Measurements from ENCODE around the gene PDCD4. TPM values are rescaled to one million over a fixed set of nuclear protein-coding genes. Genes with fewer than 3 reads are reported as not detected.

The PDCD4 gene
- total RNA-seq (10 to 100 TPM; 64.0 to 71.1 TPM), polyA plus RNA-seq (ENCODE audit: insufficient read depth, low read depth, low replicate concordance) (124 TPM)
- long read RNA-seq, donor 1, transcript PDCD4-201 (12 exons, 3,602 nt), result major isoform, 33 of 70 reads
- long read RNA-seq, donor 1, partial matches to known transcripts, result 37 of 70 reads
- long read RNA-seq, donor 1, other reads (novel, unspliced or antisense), result 0 of 70 reads
- long read RNA-seq, donor 2, transcript PDCD4-201 (12 exons, 3,602 nt), result major isoform, 15 of 16 reads
- long read RNA-seq, donor 2, partial matches to known transcripts, result 0 of 16 reads
- long read RNA-seq, donor 2, other reads (novel, unspliced or antisense), result 0 of 16 reads

DNA sequence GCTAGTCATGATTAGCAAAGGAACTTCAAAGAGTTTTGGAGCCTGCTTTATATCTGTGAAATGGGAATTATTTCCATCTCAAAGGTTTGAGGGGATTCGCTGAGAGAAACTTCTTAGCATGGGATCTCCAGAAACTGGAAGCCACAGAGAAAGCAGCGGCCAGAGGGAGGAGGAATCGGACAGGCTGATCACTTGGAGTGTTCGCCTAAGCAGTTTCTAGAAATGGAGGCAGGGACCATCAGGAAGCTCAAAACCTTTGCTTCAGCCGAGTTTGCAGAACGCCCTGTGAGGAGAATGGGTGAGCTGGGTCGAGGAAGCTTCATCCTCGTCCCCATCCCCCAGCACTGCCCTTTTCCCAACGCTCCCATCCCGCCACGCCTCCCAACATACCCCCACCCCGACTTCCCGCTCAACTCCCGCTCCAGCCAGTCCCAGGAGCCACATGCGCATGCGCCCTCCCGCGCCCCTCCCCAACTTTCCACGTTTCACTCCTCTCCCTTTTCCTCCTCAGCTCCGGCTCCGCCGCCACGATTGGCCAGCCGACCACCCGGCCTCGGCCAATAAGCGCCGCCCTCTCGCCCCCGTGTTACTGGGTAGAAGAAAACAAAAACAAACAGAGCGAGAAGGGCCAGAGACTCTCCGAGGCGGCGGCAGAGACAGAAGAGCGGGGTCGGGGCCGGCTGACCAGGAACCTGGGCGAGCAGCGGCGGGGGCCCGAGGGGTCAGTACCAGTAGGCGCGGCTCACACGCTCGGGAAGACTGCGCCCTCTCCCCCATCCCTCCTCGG lies at the start of gene PDCD4:
Gene PDCD4 (plus strand): TSS at position 631 of the 787 bp plus-strand sequence. CDS start 4,100 bp downstream, outside the sequence.
- DNase-seq, result peak; percentile 99
- intact Hi-C loops (cut with DNase I; ENCODE audit: low total_unique reads), result loop anchor here (10.0 kb wide), 1 partner anchor 67 kb away; no protein-coding TSS in a partner anchor
- H3K4me1 ChIP-seq, result peaks cover 39% of the 10 kb centered on the region
- 1% methylated on average over 37 to 41 of the region's 47 CpGs for WGBS, 2 donors
- TF ChIP-seq, protein P1, sequence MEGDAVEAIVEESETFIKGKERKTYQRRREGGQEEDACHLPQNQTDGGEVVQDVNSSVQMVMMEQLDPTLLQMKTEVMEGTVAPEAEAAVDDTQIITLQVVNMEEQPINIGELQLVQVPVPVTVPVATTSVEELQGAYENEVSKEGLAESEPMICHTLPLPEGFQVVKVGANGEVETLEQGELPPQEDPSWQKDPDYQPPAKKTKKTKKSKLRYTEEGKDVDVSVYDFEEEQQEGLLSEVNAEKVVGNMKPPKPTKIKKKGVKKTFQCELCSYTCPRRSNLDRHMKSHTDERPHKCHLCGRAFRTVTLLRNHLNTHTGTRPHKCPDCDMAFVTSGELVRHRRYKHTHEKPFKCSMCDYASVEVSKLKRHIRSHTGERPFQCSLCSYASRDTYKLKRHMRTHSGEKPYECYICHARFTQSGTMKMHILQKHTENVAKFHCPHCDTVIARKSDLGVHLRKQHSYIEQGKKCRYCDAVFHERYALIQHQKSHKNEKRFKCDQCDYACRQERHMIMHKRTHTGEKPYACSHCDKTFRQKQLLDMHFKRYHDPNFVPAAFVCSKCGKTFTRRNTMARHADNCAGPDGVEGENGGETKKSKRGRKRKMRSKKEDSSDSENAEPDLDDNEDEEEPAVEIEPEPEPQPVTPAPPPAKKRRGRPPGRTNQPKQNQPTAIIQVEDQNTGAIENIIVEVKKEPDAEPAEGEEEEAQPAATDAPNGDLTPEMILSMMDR (IDR thresholded peaks at IDR 0.05), result no peak
- TF ChIP-seq POLR2A (IDR thresholded peaks at IDR 0.05), result peak; percentile 81
- H3K36me3 ChIP-seq (ENCODE audit: low read depth, missing control alignments), result no peaks in the 10 kb centered on the region
- H3K4me3 ChIP-seq, result peak within 1 kb of the TSS; percentile 74 to 97
- no peaks in the 10 kb centered on the region for H3K9me3 ChIP-seq
- H3K27ac ChIP-seq, result peak within 1 kb of the TSS; percentile 87 to 98
- H3K27me3 ChIP-seq, result no peaks in the 10 kb centered on the region

DNA sequence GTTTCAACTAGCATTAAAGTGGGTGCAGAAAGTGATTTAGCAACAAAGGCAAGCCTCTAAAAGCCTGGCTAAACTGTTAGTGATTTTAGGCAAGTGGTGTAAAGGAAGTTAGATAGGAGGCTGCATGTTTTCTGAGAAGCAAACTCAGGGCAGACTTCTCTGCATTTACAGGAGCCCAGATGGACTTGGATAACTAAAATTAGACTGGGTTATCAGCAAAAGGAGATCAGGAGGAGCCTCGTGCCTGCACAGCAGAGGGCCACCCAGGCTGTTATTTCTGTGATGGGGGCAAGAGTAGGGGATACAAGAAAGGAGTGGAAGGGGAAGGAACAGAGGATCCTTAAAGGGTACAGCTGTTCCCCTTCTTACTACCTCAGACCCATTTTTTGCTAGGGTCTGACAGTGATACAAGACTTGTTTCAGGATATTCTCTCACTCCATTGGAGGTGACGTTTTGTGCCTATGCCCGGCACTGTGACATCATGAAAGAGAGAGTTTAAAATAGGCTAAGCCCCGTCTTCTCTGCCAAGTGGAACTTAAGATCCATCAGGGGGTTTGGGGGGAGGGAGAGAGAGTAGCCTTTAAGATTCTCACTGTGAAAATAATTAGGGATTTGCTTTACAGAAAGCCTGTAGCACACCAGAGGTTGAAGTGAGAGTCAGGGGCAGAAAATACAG lies 49.6 kb upstream of the PDCD4 start:
- Histone ChIP-seq H3K27me3 (no peaks in the 10 kb centered on the region), H3K4me1 (peaks cover 30% of the 10 kb centered on the region), H3K9me3 (no peaks in the 10 kb centered on the region), H3K36me3 (ENCODE audit: low read depth, missing control alignments) (no peaks in the 10 kb centered on the region), H3K27ac (peak overlapping the region; percentile 55 to 83), H3K4me3 (no peak overlapping the region)
- intact Hi-C loops (cut with DNase I; ENCODE audit: low total_unique reads), result no loop called here
- WGBS, 2 donors, result 54 to 58% methylated on average over 4 of the region's 4 CpGs
- TF ChIP-seq POLR2A (IDR thresholded peaks at IDR 0.05), result no peak
- TF ChIP-seq, protein P1 (IDR thresholded peaks at IDR 0.05), result no peak
- DNase-seq, result no peak

DNA sequence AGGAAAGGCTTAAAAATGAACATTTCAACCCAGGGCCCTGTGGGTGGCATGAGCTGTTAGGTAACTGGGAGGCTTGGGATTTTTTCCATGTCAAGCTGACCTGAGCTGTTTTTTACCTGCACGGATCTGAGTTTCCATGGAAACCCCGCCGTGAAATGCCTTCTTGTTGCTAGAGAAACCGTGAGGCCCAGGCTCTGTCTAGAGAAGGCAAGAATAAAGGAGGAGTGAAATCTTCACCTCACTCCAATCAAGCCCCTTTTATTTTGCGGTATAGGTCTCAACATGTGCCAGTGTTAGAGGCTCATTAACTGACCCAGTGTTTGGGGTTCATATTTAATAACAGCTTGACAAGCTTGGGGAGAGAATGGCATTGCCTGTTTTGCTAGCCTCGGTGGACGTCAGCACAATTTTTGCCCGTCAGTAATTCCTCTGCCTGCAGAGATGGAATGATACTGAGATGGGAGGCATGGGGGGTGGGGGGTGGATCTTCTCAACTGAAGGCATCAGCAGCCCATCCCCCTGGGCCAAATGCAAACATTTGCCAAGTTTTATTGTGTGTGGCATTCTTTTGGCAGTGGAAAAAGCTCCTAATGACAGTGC lies 48.9 kb upstream of the PDCD4 start:
- intact Hi-C loops (cut with DNase I; ENCODE audit: low total_unique reads), result no loop called here
- Histone ChIP-seq H3K27me3 (no peaks in the 10 kb centered on the region), H3K36me3 (ENCODE audit: low read depth, missing control alignments) (no peaks in the 10 kb centered on the region), H3K4me1 (peaks cover 33% of the 10 kb centered on the region), H3K27ac (peak overlapping the region; percentile 55 to 83), H3K4me3 (no peak overlapping the region), H3K9me3 (no peaks in the 10 kb centered on the region)
- no peak for DNase-seq
- TF ChIP-seq, protein P1 (IDR thresholded peaks at IDR 0.05), result no peak
- TF ChIP-seq POLR2A (IDR thresholded peaks at IDR 0.05), result no peak
- 59 to 70% methylated on average over 8 of the region's 8 CpGs for WGBS, 2 donors

DNA sequence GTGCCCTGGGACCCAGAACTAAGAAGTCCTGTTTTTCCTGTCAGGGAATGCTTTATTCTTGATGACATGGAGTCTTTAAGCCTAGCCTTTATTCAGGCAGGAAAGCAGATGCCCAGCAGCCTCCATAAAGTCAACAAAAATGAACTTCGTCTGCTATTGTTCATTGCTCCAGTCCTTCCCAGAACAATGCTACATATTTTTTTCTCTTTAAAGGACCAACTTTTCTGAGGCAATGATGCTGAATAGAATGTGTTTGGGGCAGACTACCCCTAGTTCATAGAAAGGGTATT lies 47.6 kb upstream of the PDCD4 start:
- TF ChIP-seq, protein P1 (IDR thresholded peaks at IDR 0.05), result no peak
- no peak for TF ChIP-seq POLR2A (IDR thresholded peaks at IDR 0.05)
- intact Hi-C loops (cut with DNase I; ENCODE audit: low total_unique reads), result no loop called here
- peaks cover 41% of the 10 kb centered on the region for H3K4me1 ChIP-seq
- H3K27me3 ChIP-seq, result no peaks in the 10 kb centered on the region
- H3K27ac ChIP-seq, result peak overlapping the region in 1 of 2 donors; percentile 24
- DNase-seq, result no peak
- H3K36me3 ChIP-seq (ENCODE audit: low read depth, missing control alignments), result no peaks in the 10 kb centered on the region
- no peaks in the 10 kb centered on the region for H3K9me3 ChIP-seq
- H3K4me3 ChIP-seq, result no peak overlapping the region
- 72 to 94% methylated on average over 1 of the region's 1 CpG for WGBS, 2 donors
